Dermis blood vessel endothelial cell (primary cell): ENCODE measurements around the gene CABLES2. TPM values are rescaled to one million over a fixed set of nuclear protein-coding genes. Genes with fewer than 3 reads are reported as not detected.

ENCODE experiments used
- DNase-seq: peaks from one replicate; pipeline ENCODE4 v3.0.0; 2010
- total RNA-seq: library from RNA; depleted of rRNA; stranded (reverse); fragments of >200 nt; gene quantifications from 2 replicates; pipeline ENCODE4 v1.2.3, GENCODE V29; 2014

CABLES2 gene, protein sequence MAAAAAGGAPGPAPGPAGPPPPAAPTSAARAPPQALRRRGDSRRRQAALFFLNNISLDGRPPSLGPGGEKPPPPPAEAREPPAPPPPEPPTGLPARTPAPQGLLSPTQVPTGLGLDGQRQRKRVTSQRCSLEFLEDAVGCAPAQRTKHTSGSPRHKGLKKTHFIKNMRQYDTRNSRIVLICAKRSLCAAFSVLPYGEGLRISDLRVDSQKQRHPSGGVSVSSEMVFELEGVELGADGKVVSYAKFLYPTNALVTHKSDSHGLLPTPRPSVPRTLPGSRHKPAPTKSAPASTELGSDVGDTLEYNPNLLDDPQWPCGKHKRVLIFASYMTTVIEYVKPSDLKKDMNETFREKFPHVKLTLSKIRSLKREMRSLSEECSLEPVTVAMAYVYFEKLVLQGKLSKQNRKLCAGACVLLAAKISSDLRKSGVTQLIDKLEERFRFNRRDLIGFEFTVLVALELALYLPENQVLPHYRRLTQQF
- total RNA-seq = 0.85 and 1.9 TPM in 2 replicates

DNA sequence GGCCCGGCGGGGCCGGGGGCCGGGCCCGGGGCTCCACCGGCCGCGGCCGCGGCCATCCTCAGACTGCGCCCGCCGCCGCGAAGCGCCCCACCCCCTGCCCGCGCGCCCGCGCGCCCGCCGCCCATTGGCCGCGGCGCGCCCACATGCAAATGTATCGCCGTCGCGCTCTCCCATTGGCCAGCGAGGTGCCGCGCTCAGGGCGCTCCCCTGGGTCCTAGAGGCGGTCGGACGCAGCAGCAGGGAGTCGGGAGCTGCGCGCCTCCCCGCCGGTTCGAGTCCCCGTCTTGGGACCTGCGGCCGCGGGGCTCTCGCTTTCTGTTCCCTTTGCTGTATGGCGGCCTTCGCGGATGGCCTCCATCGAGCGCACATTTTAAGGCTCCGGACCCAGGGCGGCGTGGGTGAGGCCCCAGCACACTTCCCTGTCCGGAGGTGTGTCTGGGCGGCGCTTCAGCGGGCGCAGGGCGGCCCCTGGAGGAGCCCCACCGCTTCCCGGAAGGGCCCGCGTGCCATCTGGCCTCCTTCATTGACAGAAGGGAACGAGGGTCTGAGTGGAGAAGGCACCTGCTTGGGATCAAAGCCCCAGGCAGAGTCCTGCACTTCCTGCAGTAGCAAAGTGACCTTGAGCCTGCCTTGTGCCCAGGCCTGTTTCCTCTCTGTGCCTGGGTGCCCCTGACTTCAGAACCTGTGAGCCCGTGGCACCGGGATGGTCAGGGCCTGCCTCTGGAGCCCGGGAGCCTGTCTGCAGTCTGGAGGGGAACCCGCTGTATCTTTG is at the start of gene CABLES2:
TSS of gene CABLES2 (minus strand) at position 65 of the 772 bp plus-strand sequence. CDS start at position 56, 9 bp downstream.
- peak; percentile 96 for DNase-seq

DNA sequence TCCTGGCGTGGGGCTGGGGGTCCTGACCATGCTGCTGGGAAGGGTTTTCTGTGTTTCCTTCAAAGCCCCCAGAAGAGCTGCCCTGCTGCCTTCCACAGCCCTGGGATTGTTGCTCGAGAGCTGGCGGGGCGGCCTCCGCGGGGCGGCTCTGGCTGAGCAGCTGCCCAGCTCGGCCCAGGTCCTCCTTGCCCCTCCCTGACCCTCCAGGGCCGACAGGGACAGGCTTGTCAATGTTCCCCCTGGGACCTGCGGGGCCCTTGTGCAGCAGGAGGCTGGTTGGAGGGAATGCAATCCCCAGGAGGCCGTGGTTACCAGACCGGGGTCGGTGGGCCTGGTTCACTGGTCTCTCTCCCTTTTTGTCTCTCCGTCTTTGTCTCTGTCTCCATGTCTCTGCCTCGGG is 48.8 kb upstream of the CABLES2 start:
- no peak for DNase-seq

DNA sequence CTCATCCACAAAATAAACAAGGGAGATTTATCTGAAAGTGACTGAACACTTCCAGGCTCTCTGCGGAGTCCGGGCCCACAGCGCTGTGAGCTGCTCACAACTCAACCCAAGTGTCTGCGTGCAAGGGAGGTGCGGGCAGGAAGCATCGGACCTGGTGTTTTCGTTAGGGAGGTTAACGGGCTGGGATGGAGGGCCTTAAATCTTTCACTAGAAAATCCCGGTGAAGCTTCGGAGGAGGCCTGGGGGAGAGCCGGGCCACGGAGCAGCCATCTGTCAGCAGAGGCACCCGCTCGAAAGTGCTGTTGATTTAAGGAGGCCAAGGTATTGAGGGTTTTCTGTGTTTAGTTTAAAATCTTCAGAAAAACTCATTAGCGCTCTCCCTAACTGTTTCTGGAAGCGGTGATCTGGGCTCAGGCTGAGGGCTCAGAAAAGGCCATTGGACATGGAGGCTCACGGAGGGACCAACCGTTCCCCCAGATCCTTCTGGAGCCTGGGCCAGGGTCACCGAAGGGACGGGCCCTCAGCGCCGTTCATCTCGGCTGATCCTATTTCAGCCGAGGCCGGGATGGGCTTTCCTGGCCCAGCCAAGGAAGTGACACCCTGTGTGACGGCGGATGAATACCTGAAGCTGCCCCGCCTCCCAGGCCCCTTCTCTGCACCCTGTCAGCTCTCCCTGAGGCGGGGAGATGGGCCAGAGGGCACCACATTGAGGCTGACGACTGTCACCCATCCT is 48.0 kb upstream of the CABLES2 start:
- no peak for DNase-seq

DNA sequence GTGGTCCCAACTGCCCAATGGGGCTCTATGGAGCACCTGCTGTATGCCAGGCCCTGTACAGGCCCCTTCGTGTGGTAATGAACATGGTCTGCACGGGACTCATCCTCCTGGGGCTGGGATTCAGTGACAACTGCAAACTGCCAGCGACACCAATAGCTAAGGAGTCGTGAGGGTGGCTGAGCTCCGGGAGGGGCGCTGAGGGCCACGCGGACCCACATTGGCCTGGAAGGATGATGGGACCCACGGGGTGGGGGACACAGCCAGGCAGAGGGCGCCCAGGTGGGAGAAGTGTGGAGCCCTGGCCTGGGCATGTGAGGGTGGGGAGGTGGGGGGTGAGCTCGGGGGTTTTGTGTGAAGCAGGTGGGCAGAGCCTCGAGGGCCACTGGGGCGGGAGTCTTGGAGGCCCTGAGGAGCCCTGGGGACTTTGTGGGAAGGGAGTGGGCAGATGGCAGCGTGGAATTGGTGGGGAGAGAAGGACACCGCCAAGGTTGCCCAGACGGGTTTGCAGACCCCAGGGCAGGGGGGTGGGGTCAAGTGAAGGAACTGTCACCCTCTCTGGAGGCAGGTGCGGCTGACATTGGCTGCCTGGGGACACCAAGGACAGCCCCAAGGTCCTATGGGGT is 46.2 kb upstream of the CABLES2 start:
- DNase-seq = no peak

DNA sequence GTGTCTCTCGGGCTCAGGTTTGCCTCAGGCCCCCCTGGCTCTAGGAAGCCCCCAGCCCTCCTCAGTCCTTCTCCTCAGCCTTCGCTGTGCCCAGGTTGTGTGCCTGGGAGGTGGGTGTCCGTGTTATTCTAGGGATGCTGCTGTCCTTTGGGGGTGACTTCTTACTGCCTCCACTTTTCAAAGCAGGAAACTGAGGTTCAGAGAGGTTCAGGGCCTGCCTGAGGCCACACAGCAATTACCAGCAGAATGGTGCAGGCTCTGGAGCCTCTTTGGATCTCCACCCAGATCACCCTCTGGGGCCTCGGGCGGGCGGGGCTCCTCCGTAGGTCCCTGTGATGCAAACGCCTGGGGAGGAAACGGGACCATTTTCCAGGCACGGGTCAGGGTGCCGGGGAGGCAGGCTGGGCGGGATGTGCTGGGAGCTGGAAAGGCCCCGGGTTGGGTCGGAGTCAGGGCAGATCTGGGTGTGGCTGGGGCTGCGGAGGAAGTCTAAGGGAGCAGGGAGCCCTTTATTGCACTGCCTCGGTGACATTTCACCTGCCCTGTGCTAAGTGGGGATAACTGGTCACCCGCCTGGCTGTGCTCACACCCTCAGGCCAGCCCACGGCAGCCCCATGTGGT is 45.5 kb upstream of the CABLES2 start:
- no peak for DNase-seq

DNA sequence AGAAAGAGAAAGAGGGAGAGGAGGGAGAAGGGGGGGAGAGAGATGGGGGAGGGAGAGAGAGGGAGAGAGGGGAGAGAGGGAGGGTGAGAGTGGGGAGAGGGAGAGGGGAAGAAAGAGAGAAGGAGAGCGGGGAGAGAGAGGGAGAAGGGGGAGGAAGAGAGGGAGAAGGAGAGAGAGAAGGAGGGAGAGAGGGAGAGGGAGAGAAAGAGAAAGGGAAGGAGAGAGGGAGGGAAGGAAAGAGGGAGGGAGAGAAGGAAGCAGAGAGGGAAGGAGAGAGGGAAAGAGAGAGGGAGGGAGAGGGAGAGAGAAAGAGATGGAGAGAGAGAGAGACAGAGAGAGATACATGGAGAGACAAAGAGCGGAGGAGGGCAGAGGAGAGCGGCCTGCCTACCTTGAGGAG is 44.9 kb upstream of the CABLES2 start:
- no peak for DNase-seq

DNA sequence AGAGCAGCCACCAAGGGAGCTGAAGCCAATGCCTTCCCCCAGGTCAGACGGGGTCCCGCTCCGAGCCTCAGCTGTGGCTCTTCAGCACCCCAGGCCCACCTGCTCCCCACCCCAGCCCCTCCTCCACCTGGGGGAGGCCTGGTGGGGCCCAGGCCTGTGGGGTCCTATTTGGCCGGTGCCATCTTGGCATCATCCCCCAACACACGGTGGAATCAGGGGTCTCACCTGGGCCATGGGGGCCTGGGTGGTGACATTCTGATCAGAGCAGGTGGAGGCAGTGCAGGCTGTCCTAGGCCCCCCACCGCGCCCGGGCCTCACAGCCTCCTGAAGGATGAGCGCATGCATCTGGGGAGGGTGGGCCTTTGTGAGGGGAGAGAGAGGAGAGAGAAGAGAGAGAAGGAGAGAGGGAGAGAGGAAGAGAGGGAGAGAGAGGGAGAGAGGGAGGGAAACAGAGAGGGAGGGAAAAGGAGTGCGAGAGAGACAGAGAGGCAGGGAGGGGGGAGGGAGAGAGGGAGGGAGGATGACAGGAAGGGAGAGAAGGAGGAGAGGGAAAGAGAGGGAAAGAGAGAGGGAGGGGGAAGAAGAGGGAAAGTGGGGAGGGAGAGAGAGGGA is 44.2 kb upstream of the CABLES2 start:
- DNase-seq = no peak

DNA sequence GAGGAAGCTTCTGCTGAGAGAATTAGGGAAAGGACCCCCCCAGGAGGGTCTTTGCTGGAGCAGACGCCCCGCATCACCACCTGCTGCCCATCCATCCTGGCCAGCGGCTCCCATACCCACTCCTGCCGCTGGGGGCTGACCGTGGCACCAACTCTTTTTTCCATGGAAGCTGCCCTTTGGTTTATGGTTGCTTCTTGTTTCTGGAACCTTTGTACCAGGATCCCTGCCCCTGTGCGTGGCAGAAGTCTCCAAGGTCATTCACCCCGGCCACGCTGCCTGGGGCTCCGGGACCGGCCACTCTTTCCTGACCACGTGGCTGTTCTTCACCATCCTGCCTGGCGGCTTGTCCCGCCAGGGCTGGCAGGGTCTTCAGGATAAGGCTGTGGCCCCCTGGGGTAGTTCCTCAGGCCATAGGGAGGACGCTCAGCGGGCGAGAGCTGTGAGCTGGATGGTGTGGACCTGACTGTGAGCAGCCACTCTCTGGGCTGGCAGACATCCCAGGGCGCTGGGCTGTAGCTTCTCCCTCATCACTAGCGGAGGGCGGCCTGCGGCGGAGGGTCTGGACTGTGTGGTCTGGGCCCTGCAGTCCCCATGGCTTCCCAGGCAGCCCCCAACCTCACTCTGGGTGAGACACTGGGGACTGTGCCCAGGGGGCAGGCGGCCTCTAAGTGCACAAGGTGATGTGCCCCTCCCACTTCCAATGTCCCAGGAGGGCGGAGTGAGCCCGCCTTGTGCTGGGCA is 43.0 kb upstream of the CABLES2 start:
- peak; percentile 8 for DNase-seq

DNA sequence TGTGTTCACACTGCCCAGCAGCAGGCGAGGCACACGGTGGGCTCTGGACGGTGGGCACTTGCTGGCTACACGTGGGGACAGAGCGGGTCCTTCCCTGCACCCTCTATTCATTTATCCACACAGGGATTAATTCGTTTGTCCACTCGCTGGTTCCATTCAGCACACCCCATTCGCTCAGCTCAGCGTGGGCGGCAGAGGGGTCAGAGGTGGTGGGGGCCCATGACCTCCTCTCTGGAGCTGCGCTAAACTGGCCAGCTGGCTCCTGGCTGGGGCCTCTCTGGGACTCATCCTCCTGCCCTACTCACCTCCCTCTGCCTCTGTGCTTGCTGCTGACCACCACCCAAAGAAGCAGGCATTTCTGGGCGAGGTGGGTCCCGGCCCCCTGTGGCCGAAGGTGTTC is 41.7 kb upstream of the CABLES2 start:
- no peak for DNase-seq

DNA sequence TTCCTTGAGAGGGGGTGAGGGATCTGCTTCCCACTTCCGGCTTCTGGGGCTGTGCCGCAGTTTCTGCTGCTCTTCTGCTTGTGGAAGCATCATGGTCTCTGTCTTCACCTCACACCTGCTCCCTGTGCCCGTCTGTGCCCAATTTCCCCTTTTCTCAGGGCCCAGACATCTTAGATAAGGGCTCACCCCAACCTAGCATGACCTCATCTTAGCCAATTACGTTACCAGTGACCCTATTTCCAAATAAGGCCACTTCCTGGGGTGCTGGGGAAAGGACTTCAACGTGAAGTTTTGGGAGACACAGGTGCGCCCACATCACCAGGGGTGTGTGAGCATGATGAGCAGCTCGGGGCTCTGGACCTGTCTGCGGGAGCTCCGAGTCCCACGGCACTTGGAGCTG is 41.0 kb upstream of the CABLES2 start:
- no peak for DNase-seq

DNA sequence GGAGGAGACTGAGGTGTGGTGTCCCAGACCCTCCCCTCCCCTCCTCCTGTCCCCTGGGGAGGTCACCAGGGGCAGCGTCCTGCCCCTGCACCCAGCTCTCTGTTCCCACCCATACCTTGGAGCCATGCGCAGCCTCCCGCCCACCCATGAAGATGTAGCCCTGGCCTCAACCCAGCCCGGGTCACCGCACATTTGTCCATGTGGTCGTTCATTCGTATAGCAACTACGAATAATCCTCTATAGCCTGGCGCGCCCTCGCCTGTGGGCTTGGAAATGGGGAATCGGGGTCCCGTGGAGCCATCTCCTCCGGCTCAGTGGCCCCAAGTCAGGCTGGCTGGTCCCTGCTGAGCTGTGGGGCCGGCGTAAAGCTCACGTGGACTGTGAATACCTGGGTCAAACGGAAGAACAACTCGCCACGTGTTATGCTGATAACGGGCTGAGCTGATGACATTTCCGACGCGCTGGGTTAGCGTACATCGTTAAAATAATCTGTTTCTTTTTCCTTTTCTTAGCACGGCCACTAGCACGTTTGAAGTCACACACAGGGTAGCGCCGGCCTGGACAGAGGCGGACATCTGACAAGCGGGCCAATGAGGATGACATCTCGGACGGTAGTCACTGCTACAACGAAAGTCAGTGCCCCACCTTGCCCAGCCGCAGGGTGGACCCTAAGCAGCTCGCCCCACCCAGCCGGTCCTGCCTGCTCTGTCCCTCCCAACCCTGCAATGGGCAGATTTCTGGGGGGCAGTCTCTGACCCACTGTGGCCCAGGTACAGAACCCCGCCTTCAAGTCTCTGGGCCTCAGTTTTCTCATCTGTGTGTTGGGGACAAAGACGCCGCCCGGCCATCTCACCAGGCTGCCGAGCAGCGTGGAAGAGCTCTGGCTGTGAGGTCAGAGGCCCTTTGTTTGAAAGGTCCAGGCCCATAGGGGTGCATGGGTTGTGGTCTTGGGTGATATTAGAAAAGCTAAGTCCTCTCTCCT is 40.1 kb upstream of the CABLES2 start:
- DNase-seq = no peak

DNA sequence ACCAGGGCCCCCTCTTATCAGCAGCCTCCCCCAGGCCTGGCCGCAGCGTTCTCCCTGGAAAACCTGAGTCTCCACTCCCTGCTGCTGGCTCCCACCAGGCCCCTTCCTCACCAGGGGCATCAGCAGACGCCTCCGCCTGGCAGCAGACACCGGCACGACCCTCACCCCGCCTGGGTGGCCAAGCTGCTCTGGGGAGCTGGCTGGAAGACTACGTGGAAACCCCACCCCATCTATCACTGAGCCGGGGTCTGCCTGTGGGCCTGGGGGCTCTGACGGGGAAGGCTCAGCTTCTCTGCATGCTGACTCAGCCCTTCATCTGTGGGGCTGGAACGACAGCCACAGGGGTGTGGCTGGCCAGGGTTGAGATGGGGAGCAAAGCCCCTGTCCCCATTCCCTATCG is 39.4 kb upstream of the CABLES2 start:
- DNase-seq = no peak

DNA sequence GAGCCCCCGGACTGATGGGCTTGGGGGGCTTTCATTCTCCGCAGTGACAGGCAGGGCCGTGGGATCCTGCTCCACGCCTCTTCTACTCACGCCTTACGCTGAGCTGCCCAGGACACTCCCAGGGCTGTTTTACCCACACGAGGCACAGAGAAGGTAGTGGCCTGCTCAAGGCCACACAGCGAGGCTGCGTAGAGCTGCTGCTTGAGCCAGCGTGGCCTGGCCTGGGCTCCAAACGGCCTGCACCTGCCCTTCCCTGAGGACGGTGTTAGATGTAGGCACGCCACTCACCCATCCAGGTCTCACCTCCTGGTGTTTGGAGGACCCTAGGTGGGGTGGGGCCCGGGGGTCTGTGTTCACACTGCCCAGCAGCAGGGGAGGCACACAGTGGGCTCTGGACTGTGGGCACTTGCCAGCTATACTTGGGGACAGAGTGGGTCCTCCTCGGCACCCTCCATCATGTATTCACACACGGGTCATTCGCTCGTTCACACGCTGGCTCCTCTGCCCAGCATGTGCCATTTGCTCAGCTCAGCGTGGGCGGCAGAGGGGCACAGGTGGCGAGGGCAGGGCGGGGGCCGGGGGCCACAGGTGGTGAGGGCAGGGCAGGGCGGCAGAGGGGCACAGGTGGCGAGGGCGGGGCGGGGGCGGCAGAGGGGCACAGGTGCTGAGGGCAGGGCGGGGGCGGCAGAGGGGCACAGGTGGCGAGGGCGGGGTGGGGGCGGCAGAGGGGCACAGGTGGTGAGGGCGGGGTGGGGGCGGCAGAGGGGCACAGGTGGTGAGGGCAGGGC is 38.7 kb upstream of the CABLES2 start:
- no peak for DNase-seq

DNA sequence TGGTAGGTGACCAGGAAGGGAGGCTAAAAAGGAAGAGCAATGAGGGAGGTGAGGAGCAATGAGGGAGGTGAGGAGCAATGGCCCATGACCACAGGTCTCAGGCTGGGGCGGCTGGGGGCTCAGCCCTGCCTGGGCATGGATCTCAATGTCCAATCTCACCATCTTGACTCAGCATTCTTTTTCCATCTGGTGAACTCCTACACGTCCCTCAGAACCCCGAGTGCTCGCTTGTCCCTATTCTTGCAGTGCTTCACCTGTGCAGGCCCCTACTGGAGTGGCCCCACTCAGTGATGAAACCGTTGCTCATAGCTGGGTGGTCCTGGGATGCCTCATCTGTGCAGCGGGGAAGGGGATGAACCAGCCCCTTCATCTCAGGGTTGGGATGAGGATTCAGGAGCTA is 37.2 kb upstream of the CABLES2 start:
- no peak for DNase-seq

DNA sequence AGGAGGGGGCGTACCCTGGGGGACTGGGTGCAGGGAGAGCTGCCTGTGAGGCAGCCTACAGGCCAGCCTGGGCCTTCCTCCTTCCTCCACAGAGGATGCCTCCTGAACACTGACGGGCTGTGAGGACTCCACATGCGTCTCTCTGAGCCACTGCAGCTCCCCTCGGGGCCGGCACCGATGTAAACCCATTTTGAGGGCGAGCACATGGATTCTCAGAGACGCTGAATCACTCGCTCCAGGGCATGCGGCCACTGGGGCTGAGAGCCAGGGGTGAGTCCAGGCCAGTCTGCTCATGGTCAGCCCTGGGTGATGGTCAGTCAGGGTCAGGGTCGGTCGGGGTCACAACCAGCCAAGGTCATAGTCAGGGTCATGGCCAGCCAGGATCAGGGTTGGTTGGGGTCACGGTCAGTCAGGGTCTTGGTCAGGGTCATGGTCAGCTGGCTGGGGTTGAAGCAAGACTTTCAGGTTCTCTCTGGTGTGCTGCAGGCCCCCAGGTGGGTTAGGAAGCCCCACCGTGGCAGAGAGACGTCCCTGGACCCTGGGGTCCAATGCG is 35.0 kb upstream of the CABLES2 start:
- no peak for DNase-seq

DNA sequence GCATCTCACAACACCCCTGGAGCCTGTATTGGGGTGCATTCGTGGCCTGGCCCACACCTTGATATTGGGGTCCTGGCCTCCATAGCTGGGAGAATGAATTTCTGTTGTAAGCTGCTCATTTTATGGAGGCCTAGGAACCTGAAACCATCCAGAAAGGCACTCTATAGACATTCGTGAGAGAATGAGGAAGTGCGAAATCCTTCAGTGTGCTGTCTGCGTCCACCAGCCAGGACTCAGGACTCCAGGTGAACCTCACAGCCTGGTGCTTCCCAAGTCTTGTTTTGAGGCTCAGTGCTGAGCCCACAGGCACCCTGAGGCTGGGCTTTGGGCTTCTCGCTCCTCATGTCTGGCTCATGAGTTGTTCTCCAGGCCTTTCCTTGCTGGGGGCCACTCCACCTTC is 32.1 kb upstream of the CABLES2 start:
- no peak for DNase-seq

DNA sequence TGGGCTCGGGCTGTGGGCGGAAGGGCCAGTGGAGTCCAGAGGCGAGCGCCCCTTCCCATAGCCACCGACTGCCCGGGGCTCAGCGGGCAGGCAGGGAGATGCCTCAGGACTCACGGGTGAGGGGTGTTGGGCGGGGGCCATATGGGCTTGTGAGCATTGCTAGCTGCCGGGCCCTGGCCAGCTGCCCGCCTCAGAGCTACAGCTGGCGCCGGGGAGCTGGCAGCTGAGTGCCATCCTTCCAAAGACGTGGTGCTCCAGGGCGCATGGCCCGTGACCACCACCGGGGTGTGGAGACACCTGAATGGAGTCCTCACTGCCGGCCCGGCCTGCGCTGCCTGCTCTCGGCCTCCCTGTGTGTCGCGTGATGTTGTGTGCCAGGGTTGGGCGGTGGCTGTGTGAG is 30.8 kb upstream of the CABLES2 start:
- no peak for DNase-seq

DNA sequence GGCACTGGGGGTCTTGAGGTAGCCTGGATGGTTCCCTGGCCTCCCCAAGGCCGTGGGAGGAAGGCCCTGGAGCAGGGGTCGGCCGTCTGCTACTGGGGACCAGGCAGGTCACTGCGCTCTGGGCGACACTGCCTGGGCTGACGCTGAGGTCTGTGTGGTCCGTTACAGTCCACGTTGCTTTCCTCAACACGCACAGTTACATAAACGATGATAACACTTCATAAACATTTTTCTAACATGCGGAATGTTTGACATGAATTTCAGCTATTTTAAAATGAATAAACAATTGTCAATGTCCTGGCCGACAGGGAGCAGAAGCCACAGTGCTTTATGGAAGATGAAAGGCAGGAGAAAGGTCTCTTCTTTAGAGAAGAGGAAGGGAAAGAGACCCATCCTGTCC is 30.4 kb upstream of the CABLES2 start:
- no peak for DNase-seq

DNA sequence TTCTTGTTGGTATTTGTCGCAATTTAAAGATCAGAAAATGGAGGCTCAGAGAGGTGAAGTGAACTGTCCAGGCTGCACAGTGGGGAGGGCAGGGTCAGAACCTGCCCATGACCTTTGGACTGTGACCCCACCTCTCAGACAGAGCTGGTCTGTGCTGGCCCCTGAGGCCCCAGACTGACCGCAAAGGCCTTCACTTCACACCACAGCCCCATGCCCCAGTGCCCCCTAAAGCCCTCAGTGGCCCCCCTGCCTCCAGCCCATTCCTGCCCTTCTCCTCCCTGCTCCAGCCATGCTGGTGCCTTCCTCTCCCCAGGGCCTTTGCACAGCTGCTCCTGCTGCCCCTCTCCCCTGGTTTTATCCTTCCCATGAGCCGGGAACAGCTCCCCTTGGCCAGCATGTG is 29.6 kb upstream of the CABLES2 start:
- DNase-seq = no peak
